ENCODE results near the gene PPP1R13L.
"Not testable (repeated sequence)": the region's sequence is repeated elsewhere in the genome, so short reads cannot be mapped to it uniquely, and the experiment has no call there.

The PPP1R13L gene

DNA sequence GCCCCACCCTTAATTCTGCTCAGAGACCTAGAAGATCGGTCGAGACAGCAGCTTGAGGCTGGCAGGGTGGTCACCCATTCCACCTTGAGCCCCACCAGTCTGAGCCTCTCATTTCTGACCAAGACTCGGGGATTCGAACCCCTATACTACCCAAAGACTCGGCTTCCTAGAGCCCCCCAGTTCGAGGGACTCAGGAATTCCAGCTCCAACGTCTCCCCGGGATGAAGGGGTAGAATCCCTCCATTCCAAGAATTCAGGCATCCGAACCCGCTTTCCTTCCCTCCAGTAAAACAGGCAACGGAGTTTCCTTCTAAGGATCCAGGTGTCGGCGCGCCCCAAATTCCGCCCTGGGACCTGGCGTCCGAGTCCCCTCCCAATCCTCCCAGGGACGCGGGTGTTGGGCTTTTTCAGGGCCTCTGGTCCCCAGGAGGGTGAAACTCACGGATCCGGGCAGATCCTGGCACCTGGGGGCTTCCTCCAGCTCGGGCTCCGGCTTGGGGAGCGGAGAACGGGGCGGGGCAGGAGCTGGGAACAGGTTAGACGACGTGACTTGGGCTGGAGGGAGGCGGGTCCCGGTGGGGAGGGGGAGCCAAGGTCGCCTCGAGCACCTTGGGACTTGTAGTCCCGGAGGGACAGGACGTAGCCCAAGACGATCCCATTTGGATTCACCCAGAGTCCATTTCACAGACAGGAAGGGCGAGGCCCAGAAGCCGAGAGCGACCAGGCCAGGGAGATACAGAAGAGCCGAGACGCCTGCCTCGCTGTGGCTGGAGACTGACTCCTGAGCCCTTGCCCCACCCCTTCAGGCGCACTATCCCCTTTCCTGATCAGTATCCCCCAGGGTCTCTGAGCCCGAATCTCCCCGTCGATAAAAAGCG lies at the start of gene PPP1R13L:
TSS of gene PPP1R13L (minus strand) at position 513 of the 878 bp plus-strand sequence. CDS start 6,751 bp downstream, outside the sequence.
- peak; percentile 31 for DNase-seq

DNA sequence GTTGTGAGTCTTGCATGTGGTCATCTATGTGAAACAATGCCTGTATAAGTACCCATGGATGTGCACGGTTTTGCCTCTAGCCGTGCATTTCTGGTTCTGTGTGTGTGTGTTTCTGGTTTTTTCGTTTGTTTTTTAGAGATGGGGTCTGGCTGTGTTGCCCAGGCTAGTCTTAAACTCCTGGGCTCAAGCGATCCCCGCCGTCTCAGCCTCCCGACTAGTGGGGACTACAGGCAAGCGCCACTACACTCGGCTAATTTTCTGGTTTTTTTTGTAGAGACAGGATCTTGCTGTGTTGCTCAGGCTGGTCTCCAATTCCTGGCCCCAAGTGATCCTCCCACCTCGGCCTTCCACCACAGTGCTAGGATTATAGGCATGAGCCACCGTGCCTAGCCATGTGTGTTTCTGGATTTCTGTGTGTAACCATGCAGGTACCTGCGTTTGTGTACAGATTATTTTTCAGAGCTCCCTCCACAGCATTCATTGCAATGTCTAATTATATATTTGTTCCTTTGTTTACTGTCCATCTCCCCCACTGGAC lies 47.0 kb upstream of the PPP1R13L start:
- no peak for DNase-seq

DNA sequence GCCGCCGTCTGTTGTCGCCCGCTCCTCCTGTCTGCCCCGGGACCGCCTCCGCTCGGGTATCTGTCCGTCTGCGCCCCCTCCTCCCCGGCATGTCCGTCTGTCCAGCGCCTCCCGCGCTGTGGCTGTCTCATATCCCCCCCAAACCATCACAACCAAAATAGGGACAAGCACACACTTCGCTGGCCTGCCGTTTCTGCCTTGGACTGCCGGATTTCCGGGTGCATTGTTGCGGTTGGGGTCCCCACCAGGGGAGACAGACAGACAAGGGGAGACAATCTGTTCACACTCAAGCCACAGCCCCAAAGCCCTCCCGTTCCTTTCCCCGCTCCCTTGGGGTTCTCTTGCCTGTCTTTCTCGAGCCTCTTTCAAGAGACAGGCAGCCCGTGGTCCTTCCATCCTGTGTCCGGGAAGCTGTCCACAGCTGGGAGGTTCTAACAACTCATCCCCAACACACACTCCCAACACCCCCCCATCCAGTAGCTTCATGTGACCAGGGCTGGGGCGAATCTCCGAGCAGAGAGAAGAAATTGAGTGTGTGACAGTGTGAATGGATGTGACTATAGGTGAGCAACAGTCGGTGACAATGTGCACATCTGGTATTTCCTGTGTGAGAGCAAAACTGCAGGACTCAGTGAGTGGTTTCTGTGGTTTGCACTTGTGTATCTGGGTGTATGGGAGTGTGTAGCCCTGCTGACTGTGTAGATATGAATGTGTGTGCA lies 46.4 kb upstream of the PPP1R13L start:
- no peak for DNase-seq

DNA sequence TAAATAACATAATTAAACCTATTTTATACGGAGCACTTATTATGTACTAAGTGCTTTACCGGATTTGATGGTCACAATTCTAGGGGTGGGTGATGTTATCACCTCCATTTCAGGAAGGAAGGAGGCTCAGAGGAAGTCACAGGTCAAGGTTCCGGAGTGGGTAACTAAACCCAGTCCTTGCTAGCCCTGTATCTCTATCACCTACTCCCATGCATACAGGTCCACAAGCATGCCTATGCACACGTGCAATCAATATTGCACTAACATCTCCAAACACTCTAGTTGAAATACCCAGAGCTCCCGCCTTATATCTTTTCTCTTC lies 45.1 kb upstream of the PPP1R13L start:
- no peak for DNase-seq

- no peak for DNase-seq
These were observed 44.0 kb upstream of the PPP1R13L start for GRCh38 chr19:45448887-45449299.

DNA sequence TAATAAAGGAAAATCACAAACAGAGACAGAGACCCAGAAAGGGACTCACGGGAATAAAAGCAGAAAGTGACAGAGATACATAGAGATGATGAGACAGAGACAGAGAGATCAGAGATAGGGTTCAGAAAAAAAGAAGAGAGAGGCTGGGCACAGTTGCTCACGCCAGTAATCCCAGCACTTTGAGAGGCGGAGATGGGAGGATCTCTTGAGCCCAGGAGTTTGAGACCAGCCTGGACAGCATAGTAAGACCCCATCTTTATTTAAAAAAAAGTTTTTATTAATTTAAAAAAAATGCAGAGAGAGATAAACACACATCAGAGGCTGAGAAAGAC lies 43.5 kb upstream of the PPP1R13L start:
- DNase-seq, result no peak

DNA sequence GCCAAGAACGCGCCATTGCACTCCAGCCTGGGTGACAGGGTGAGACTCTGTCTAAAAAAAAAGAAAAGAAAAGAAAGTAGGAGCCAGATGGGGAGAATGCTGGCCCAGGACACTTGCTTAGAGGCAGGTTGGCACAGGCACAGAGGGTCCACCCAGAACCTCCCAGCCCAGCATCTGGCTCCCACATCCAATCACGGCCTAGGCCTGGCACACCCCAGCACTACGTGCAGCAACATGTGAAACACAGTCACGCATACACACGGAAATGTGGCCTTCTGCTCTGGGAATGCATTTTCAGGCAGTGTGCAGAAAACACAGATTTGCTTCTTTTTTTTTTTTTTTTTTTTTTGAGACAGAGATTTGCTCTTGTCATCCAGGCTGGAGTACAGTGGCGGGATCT lies 42.1 kb upstream of the PPP1R13L start:
- DNase-seq, result no peak

DNA sequence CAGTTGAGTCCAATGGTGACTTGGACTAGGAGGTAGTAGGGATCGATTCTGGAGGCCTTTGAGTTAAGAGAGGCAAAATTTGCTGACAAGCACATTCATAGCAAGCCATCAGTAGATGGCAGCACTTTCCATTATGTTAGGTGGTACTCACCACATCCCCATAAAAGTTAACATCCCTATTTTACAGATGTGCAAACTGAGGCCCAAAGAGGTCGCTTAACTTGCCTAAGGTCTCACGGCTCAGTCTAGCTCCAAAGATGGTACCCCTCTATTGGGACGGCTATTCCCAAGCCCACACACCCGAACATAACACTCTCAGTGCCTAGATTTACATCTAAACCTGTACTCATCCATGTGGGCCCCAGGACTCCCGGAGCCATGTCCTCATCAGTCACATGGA lies 41.4 kb upstream of the PPP1R13L start:
- DNase-seq, result peak; percentile 2

DNA sequence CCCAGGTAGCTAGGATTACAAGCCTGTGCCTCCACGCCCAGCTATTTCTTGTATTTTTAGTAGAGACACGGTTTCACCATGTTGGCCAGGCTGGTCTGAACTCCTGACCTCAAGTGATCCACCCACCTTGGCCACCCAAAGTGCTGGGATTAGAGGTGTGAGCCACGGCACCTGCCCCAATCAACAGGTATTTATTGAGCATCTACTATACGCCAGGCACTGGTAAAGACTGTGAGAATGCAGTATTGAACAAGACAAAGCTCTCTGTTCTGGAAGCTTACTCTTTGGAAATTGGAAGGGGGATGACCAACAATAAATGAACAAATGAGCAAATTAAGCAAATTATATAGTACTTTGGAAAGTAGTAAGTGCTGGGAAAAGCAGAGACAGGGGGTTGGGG lies 40.3 kb upstream of the PPP1R13L start:
- no peak for DNase-seq

- peak; percentile 44 for DNase-seq
These were observed 39.6 kb upstream of the PPP1R13L start for GRCh38 chr19:45444318-45445041.

DNA sequence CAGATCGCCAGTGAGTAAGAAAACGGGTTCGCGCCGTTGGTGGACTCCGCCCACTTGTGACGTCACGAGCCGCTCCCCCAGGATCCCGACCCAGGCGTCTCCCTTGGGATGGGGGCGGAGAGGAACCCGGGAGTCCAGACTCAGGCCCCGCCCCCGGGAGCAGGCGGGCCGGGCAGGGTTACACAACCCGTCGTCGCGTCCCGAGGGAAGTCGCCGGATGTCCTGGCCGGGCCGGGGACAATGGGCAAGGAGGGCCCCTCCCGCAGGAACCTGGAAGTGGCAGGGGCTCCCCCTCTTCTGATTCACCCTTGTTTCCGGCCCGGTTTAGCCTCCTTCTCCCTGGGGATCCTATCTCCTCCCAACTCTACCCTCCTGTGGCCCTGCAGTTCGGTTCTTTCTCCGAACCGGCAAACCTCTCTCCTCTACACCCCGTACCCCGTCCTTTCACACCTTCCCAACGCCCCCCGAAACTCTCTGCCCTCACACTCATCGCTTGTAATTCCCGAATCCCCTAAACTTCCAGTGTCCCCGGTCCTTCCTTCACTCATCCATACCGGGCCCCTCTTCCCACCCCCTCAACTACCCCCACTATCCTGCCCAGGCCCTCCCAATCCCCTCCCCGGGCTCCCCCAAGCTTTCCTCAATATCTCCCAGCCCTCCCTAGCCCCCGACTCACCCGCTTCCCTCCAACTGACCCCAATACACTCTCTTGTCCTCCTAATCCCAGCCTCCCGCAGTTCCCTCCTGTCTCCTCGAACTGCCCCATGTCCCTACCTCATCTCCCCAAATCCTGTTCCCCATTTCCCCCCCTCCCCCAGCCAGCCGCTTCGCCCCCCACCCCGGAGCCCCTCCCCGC lies 38.8 kb upstream of the PPP1R13L start:
- no peak for DNase-seq

DNA sequence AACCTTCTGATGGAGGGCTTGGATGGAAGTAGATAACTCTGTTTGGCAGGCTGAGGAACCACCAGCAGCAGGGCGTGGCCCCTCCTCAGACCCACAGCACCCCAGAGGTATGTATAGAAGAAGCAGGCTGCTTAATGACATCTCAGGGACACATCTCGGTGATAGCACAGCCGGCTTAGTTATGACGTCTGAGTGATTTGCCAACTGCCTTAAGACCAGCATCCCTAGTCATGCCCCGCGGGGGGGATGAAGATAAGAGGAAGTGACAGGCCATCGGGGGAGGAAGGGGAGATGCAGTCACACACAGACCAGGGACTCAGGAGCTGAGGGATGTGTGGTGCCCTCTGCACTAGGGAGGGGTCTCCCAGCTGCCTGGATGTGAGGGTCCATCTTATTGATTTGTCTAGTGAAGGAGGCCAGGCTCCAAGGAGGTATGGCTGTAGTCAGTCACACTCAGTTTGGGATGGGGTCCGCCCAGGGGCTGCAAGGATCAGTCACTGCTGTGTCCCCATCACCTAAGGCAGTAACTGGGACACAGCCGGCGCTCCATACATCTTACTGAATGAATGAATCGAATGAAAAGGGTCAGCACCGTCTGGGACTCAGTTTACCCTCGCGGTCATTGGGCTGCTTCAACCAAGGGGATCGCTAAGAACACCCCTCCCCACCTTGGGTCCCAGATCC lies 38.1 kb upstream of the PPP1R13L start:
- DNase-seq, result no peak

DNA sequence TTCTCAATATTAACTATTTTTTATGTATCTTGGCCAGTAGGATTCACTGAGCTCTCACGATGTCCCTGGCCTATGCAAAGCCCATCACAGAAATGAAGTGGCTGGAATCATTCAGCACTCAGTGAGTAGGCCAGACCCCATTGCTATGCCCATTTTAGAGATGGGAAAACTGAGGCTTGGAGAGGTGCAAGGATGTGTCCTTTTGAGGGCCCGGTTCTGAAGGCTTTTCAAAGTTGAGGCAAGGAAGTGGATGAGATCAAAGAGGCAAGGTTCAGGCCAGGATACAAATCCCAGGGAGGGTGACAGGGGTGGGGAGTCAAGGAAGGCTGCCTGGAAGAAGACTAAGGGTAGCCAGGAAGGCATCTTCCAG lies 37.5 kb upstream of the PPP1R13L start:
- DNase-seq, result no peak

DNA sequence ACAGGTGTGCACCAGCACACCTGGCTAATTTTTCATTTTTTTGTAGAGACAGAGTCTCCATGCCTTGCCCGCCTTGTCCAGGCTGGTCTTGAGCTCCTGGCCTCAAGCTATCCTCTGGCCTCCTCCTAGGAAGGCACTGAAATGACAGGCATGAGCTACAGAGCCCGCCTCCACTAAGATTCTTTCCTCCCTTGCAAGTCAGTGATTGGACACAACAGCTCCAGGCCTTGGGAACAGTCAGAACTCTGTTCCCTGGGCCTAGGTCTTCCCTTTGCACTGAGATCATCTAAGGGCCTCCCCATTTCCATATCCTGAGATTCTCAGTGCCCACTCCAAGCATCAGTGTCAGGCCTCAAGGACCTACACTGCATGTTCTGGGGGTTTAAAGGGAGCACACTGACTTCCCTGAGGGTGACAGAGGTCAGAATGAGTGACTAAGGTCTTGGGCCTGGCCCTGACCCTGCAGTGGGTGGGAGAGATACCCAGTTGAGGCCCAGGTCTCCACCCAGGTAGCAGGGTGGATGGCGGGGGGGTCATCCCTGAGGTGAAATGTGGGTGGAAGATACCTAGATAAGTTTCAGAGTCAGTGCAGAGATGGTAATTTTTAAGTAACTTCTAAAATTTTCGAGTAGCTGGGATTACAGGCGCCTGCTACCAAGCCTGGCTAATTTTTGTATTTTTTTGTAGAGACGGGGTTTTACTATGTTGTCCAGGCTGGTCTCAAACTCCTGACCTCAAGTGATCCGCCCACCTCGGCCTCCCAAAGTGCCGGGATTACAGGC lies 36.2 kb upstream of the PPP1R13L start:
- no peak for DNase-seq

GRCh38 chr19:45440259-45440638 lies 35.4 kb upstream of the PPP1R13L start:
- DNase-seq, result no peak

GRCh38 chr19:45439569-45440258 lies 34.8 kb upstream of the PPP1R13L start:
- DNase-seq, result peak; percentile 12

GRCh38 chr19:45439190-45439568 lies 34.3 kb upstream of the PPP1R13L start:
- no peak for DNase-seq

DNA sequence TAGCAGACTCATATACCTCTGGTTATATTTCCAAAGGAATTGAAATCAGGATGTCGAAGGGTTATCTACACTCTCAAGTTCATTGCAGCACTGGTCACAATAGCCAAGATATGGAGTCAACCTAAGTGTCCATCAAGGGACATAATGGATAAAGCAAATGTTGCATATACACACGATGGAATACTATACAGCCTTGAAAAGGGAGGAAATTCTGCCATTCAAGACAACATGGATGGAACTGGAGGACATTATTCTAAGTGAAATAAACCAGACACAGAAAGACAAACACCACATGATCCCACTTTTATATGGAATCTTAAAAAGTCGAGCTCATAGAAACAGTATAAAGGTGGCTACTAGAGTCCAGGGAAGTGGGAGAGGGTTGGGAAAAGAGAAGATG lies 32.5 kb upstream of the PPP1R13L start:
- DNase-seq, result no peak

GRCh38 chr19:45432543-45432942 lies 27.7 kb upstream of the PPP1R13L start:
- not testable (repeated sequence) for DNase-seq

GRCh38 chr19:45431008-45431407 lies 26.1 kb upstream of the PPP1R13L start:
- DNase-seq, result not testable (repeated sequence)

DNA sequence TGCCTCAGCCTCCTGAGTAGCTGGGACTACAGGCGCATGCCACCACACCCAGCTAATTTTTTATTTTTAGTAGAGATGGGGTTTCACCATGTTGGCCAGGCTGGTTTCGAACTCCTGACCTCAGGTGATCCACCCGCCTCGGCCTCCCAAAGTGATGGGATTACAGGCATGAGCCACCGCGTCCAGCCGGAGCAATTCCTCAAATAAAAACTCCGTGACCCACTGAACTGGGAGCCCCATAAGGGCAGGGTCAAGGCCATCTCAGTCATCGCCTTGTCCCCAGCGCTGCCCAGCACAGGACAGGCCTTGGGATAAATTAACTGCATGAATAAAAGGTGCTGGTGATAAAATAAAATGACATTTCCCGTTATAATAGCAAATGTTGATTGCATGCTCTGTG lies 25.0 kb upstream of the PPP1R13L start:
- DNase-seq, result not testable (repeated sequence)

Data from SHP77 treated with DMSO at 0.1 percent for 48 hours (cell line).